ENCODE results near the gene LRP3. TPM values are rescaled to one million over a fixed set of nuclear protein-coding genes. Genes with fewer than 3 reads are reported as not detected.
A peak's percentile ranks its signal among the peaks of the same experiment; 100 is the strongest.
"Not testable (repeated sequence)": the region's sequence is repeated elsewhere in the genome, so short reads cannot be mapped to it uniquely, and the experiment has no call there.

LRP3 gene
- total RNA-seq, 1 donor from 2014 or later: 96.2 TPM

GRCh38 chr19:33217881-33218280 lies 23.8 kb downstream of the LRP3 start:
- DNase-seq: no peak

GRCh38 chr19:33219261-33219815 lies 25.2 kb downstream of the LRP3 start:
- no peak for DNase-seq

- no peak for DNase-seq
Measured at GRCh38 chr19:33220115-33220514, 26.0 kb downstream of the LRP3 start.

- DNase-seq: no peak
Measured at GRCh38 chr19:33220735-33221134, 26.6 kb downstream of the LRP3 start.

- DNase-seq: no peak
Measured at GRCh38 chr19:33221638-33222037, 27.5 kb downstream of the LRP3 start.

- DNase-seq: not testable (repeated sequence)
Measured at GRCh38 chr19:33222255-33222654, 28.1 kb downstream of the LRP3 start.

GRCh38 chr19:33224694-33225457 lies 30.7 kb downstream of the LRP3 start:
- DNase-seq: no peak

GRCh38 chr19:33225458-33225926 lies 31.4 kb downstream of the LRP3 start, which contains the start of gene SLC7A10:
SLC7A10 (minus strand) TSS chr19:33225850; CDS start chr19:33225703, 147 bp downstream.
- DNase-seq: no peak

- no peak for DNase-seq
Measured at GRCh38 chr19:33226550-33227241, 32.6 kb downstream of the LRP3 start.

- DNase-seq: no peak
Measured at GRCh38 chr19:33227242-33227650, 33.1 kb downstream of the LRP3 start.

GRCh38 chr19:33227870-33228599 lies 33.9 kb downstream of the LRP3 start:
- DNase-seq: no peak

GRCh38 chr19:33229962-33230361 lies 35.8 kb downstream of the LRP3 start:
- no peak for DNase-seq

- no peak for DNase-seq
Measured at GRCh38 chr19:33231511-33231910, 37.4 kb downstream of the LRP3 start.

- DNase-seq: no peak
Measured at GRCh38 chr19:33232656-33233055, 38.5 kb downstream of the LRP3 start.

GRCh38 chr19:33233056-33233873 lies 39.1 kb downstream of the LRP3 start:
- no peak for DNase-seq

- DNase-seq: no peak
Measured at GRCh38 chr19:33234092-33234491, 40.0 kb downstream of the LRP3 start.

- DNase-seq: no peak
Measured at GRCh38 chr19:33234736-33235135, 40.6 kb downstream of the LRP3 start.

- peak; percentile 55 for DNase-seq
Measured at GRCh38 chr19:33235269-33235995, 41.3 kb downstream of the LRP3 start.

- no peak for DNase-seq
Measured at GRCh38 chr19:33235996-33236350, 41.8 kb downstream of the LRP3 start.

GRCh38 chr19:33236696-33237390 lies 42.7 kb downstream of the LRP3 start:
- DNase-seq: no peak
